Measurements from ENCODE around the gene RBM7.

- TF ChIP-seq CTCF (IDR thresholded peaks at IDR 0.05) (no peak), POLR2A (IDR thresholded peaks at IDR 0.05) (no peak)
Measured at GRCh38 chr11:114396916-114397315, 3.5 kb upstream of the RBM7 start.
